OCI-LY1 (cell line): Measurements from ENCODE around the gene EML2.

Source experiments
- H2AFZ ChIP-seq: fragments of 200-600 bp; sonication (generic), shearing (Covaris generic); 2 replicates; pipeline ENCODE4 v1.6.0; 2014; ENCODE audit warnings: antibody characterized with exemption, mild to moderate bottlenecking, low read length
- H3F3A ChIP-seq: fragments of 200-600 bp; sonication (generic), shearing (Covaris generic); 2 replicates; pipeline ENCODE4 v1.6.0; 2014; ENCODE audit warnings: mild to moderate bottlenecking, antibody characterized with exemption, low read length, moderate library complexity; ENCODE audit not compliant: insufficient read depth
- H3K27ac ChIP-seq: fragments of 200-600 bp; sonication (generic); 2 replicates; pipeline ENCODE4 v1.5.1; 2014; ENCODE audit warnings: low read length, mixed run types, mild to moderate bottlenecking, low read depth; ENCODE audit not compliant: poor library complexity, severe bottlenecking
- H3K27me3 ChIP-seq: fragments of 200-600 bp; sonication (generic); 2 replicates; pipeline ENCODE4 v1.6.0; 2014; ENCODE audit warnings: antibody characterized with exemption, mild to moderate bottlenecking, low read length, moderate library complexity; ENCODE audit not compliant: insufficient read depth
- H3K36me3 ChIP-seq: fragments of 200-600 bp; sonication (generic); 2 replicates; pipeline ENCODE4 v1.6.1; 2014; ENCODE audit warnings: mild to moderate bottlenecking, antibody characterized with exemption, low read length, moderate library complexity, mixed read lengths; ENCODE audit not compliant: insufficient read depth
- H3K4me1 ChIP-seq: fragments of 200-600 bp; sonication (generic); 2 replicates; pipeline ENCODE4 v1.5.1; 2014; ENCODE audit warnings: mild to moderate bottlenecking, low read length, moderate library complexity; ENCODE audit not compliant: insufficient read depth, severe bottlenecking
- H3K4me2 ChIP-seq: fragments of 200-600 bp; sonication (generic), shearing (Covaris generic); 2 replicates; pipeline ENCODE4 v1.6.1; 2014; ENCODE audit warnings: low read length
- H3K4me3 ChIP-seq: fragments of 200-600 bp; sonication (generic); 2 replicates; pipeline ENCODE4 v1.5.1; 2014; ENCODE audit warnings: low read length, low read depth, mild to moderate bottlenecking, mixed read lengths; ENCODE audit not compliant: poor library complexity, severe bottlenecking
- H3K79me2 ChIP-seq: fragments of 200-600 bp; shearing (Covaris generic); 2 replicates; pipeline ENCODE4 v1.6.1; 2016; ENCODE audit warnings: mixed run types, low read length, mixed read lengths; ENCODE audit not compliant: insufficient read depth
- H3K9ac ChIP-seq: fragments of 200-600 bp; sonication (generic), shearing (Covaris generic); 2 replicates; pipeline ENCODE4 v1.6.1; 2014; ENCODE audit warnings: mild to moderate bottlenecking, low read length, mixed read lengths
- H3K9me2 ChIP-seq: fragments of 200-600 bp; sonication (generic), shearing (Covaris generic); 2 replicates; pipeline ENCODE4 v1.6.1; 2014; ENCODE audit warnings: low read depth, mild to moderate bottlenecking, low read length, mixed read lengths
- H3K9me3 ChIP-seq: fragments of 200-600 bp; shearing (Covaris generic); 2 replicates; pipeline ENCODE4 v1.6.1; 2014; ENCODE audit warnings: low read length, mixed read lengths
- H4K20me1 ChIP-seq: fragments of 200-600 bp; sonication (generic), shearing (Covaris generic); 2 replicates; pipeline ENCODE4 v1.6.0; 2016; ENCODE audit warnings: mild to moderate bottlenecking, low read length; ENCODE audit not compliant: insufficient read depth
- CTCF ChIP-seq: fragments of 200-600 bp; sonication (generic), shearing (Covaris generic); IDR thresholded peaks from 2 replicates; pipeline ENCODE4 v1.5.1; 2017; ENCODE audit warnings: mild to moderate bottlenecking, antibody characterized with exemption, low read length, moderate library complexity, mixed read lengths
- EZH2 ChIP-seq: fragments of 200-600 bp; sonication (generic), shearing (Covaris generic); IDR thresholded peaks from 2 replicates; pipeline ENCODE4 v1.8.0; 2017; ENCODE audit warnings: borderline replicate concordance, mixed run types, mild to moderate bottlenecking, antibody characterized with exemption, low read length, moderate library complexity, mixed read lengths

EML2 gene

GRCh38 chr19:45657520-45658167 lies 18.4 kb upstream of the EML2 start:
- Histone ChIP-seq H4K20me1 (no peaks in the 10 kb centered on the region), H3K27me3 (no peaks in the 10 kb centered on the region), H3K9me2 (no peaks in the 10 kb centered on the region), H3K9ac (no peak overlapping the region), H3K4me2 (no peak overlapping the region), H3F3A (no peaks in the 10 kb centered on the region), H2AFZ (no peak overlapping the region), H3K4me1 (no peaks in the 10 kb centered on the region), H3K36me3 (no peaks in the 10 kb centered on the region), H3K79me2 (no peaks in the 10 kb centered on the region), H3K9me3 (no peaks in the 10 kb centered on the region), H3K4me3 (no peak overlapping the region), H3K27ac (no peak overlapping the region)
- TF ChIP-seq CTCF (no peak), EZH2 (no peak)

DNA sequence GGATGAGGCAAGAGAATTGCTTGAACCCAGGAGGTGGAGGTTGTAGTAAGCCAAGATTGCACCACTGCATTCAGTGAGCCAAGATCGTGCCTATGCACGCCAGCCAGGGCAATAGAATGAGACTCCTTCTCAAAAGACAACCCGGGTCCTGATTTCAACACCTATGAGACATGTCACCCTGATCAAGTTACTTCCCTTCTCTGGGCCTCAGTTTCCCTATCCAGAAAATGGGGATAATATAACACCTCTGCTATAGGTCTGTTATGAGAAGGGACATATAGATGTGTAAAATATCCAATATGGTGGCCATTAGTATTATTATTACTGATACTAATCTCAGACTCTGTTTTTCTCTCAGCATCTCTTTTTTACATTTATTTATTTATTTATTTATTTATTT lies 15.9 kb upstream of the EML2 start:
- no peaks in the 10 kb centered on the region for H3K9me3 ChIP-seq
- H3K4me2 ChIP-seq: no peak overlapping the region
- TF ChIP-seq CTCF: no peak
- TF ChIP-seq EZH2: no peak
- no peaks in the 10 kb centered on the region for H4K20me1 ChIP-seq
- no peaks in the 10 kb centered on the region for H3K4me1 ChIP-seq
- no peaks in the 10 kb centered on the region for H3K27me3 ChIP-seq
- no peak overlapping the region for H3K4me3 ChIP-seq
- H3F3A ChIP-seq: no peaks in the 10 kb centered on the region
- no peaks in the 10 kb centered on the region for H3K9me2 ChIP-seq
- H3K36me3 ChIP-seq: no peaks in the 10 kb centered on the region
- H3K9ac ChIP-seq: no peak overlapping the region
- no peaks in the 10 kb centered on the region for H3K79me2 ChIP-seq
- H2AFZ ChIP-seq: no peak overlapping the region
- H3K27ac ChIP-seq: no peak overlapping the region

DNA sequence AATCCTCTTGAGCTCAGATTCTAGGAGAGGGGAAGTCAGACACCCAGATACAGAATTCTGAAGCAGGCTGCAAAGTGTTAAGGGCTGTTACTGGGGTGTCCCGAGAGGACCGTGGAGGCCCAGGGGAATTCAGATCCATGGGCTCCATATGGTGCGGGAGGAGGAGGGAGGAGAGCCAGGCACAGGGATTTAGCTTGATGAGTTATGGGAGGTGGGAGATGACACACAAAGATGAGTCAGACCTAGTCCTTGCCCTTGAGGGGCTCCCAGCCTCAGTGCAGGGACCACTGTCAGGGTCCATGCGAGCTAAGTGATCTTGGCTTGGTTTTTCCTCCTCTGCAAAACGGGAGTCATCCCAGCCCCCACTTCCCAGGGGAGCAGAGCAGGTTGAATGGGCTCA lies 14.4 kb upstream of the EML2 start:
- Histone ChIP-seq H3K4me1 (no peaks in the 10 kb centered on the region), H3K36me3 (no peaks in the 10 kb centered on the region), H3K4me2 (no peak overlapping the region), H3K27ac (no peak overlapping the region), H3K9me3 (no peaks in the 10 kb centered on the region), H2AFZ (no peak overlapping the region), H3K79me2 (no peaks in the 10 kb centered on the region), H3K4me3 (no peak overlapping the region), H3F3A (no peaks in the 10 kb centered on the region), H3K27me3 (no peaks in the 10 kb centered on the region), H4K20me1 (no peaks in the 10 kb centered on the region), H3K9me2 (no peaks in the 10 kb centered on the region), H3K9ac (no peak overlapping the region)
- TF ChIP-seq CTCF (no peak), EZH2 (no peak)
